ENCODE measurements around the gene MKS1.

Gene MKS1

DNA sequence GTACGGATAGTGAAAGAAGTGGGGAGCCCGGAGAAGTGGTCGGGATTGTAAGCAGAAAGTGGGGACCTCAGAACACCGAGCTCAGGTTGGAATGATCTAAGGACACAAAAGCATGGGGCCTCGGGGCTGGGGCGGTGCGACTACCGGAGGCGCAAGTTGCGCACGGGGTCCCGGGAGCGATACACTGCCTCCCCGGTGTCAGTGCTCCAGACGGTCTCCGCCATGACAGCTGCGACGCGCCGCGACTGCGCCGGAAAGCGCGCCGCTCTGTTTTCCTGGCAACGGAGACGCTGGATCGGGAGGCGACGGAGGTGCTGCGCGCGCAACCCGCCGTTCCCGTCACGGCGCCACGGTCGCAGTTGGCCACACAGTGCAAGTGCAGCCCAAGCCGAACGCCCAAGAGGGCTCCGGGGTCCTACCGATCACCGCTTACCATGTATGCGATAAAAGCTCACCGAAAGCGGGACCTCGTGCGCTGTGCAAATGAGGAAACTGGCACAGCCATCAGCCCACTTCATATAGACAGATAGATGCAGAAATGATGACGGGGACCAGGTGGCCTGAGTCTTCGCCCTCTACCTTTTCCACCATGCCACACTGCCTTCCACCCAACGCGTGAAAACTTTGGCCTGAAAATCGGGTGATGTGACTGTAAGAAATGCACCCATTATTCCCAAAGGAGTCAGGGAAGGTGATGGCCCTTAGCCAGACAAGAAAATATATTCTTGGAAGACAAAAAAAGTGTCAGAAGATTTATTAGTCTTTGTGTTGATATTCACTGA, at the start of gene MKS1:
TSS of gene MKS1 (minus strand) at position 249 of the 782 bp plus-strand sequence. CDS start at position 224, 25 bp downstream.
- DNase-seq, result peak; percentile 94 to 95 (median 94)

GRCh38 chr17:58268326-58268725, 49.3 kb upstream of the MKS1 start:
- no peak for DNase-seq

DNA sequence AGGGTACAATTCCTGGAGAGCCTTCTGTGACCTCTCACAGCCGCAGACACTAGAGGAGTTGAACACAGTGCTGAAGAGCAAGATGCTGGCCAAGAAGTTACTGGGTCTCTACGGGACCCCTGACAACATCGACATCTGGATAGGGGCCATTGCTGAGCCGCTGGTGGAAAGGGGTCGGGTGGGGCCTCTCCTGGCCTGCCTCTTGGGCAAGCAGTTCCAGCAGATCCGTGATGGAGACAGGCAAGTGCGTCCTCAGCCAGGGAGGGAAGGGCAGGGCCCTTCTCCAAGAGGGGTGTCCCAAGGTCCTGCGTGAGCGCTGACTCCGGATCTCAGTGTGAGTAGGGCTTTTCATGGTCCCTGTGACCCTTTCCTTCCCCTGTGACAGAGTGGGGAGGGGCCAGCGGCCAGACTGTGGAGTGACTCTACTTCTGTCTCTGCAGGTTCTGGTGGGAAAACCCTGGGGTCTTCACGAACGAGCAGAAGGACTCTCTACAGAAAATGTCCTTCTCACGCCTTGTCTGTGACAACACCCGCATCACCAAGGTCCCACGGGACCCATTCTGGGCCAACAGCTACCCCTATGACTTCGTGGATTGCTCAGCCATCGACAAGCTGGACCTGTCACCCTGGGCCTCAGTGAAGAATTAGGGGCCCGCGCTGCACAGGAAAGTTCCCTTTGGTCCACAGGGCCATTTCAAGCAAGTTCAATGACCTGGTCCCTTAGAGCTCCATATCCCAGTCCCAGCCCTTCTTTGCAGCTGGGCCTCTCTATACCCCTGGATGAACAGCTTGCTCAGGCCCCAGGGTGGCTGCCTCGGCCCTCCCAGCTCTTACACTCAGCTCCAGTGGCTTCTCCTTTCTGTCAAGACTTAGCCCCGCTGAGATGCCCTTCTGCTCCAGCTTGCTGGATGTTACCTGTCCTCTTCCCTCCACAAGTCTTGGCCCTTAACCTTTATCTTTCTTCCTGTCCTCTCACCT, 48.6 kb upstream of the MKS1 start:
- no peak for DNase-seq

- DNase-seq, result no peak
Measured at GRCh38 chr17:58265902-58266875, 47.1 kb upstream of the MKS1 start.

GRCh38 chr17:58265271-58265670, 46.2 kb upstream of the MKS1 start:
- no peak for DNase-seq

- DNase-seq, result no peak
Measured at GRCh38 chr17:58264407-58265103, 45.5 kb upstream of the MKS1 start.

- peak in 1 of 3 experiments; percentile 37 for DNase-seq
Measured at GRCh38 chr17:58263773-58264172, 44.7 kb upstream of the MKS1 start.

DNA sequence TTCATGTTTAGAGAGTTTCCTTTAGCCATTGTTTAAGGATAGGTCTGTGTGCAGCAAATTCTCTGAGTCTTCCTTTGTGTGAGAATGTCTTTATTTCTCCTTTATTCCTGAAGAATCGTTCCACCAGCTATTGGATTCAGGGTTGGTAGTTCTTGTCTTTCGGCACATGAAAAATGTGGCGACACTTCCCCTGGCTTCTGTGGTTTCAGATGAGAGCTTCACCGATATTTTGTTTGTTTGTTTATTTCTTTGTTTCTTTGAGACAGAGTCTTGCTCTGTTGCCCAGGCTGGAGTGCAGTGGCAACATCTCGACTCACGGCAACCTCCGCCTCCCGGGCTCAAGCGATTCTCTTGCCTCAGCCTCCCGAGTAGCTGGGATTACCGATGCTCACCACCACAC, 43.1 kb upstream of the MKS1 start:
- DNase-seq, result no peak

DNA sequence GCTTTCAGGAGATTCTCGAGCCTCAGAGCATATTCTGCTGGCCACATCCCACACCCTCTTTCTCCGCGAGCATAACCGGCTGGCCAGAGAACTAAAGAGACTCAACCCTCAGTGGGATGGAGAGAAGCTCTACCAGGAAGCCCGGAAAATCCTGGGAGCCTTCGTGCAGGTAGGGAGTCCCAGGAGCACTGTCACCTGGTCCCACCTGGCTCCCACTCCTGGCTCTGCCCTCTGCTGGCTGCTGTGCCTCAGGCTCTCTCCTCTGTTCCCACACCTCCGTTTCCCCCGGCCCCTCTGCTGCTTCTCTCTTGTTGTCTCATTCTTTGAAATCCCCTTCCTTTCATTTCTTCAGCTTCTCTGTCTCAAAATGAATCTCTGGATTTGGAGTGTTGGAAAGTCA, 35.7 kb upstream of the MKS1 start:
- no peak for DNase-seq

DNA sequence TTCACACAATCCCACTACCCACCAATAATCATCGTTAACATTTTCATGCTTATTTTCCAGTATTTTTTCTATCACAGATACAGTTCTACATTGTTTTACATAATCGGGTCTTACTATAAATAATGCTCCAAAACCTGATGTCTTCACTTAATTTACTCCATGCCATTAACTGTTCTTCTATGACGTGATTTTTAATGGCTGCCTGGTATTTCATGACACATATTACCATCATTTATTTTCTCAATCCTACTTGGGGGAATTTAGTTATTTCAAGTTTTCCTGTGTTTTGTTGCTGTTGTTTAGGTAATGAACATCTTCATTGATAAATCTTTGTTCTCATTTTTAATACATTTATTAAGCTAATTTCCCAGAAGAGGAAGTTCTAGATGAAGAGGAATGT, 34.0 kb upstream of the MKS1 start:
- no peak for DNase-seq

- no peak for DNase-seq
Measured at GRCh38 chr17:58252141-58252540, 33.1 kb upstream of the MKS1 start.

DNA sequence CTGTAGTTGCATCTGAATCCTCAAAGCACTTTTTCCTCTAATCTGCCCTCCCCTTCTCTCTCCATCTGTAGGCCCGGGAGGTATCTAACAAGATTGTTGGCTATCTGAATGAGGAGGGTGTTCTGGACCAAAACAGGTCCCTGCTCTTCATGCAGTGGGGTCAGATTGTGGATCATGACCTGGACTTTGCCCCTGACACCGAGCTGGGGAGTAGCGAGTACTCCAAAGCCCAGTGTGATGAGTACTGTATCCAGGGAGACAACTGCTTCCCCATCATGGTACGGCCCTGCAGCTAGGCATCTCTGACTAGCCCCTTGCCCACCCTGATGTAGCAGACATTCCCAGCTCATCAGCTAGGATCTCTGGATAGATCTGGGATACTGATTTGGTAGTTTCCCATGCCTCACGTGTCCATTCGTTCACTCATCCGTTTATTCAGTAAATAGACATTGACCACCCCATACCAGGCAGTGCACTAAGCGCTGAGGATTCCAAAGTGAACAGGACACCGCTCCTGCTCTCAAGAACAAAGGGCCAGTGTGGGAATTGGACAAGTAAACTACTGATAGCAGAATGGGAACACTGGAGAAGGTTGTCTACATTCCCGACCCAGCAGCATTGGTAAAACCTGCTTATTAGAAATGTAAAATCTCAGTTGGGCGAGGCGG, 31.4 kb upstream of the MKS1 start:
- peak in 1 of 3 experiments; percentile 34 for DNase-seq

GRCh38 chr17:58249270-58250133, 30.4 kb upstream of the MKS1 start:
- DNase-seq, result peak; percentile 48 to 92 (median 90)

GRCh38 chr17:58248955-58249269, 29.9 kb upstream of the MKS1 start:
- no peak for DNase-seq

GRCh38 chr17:58247511-58248363, 28.7 kb upstream of the MKS1 start:
- DNase-seq, result no peak

- DNase-seq, result no peak
Measured at GRCh38 chr17:58246781-58247180, 27.7 kb upstream of the MKS1 start.

- no peak for DNase-seq
Measured at GRCh38 chr17:58246104-58246740, 27.2 kb upstream of the MKS1 start.

DNA sequence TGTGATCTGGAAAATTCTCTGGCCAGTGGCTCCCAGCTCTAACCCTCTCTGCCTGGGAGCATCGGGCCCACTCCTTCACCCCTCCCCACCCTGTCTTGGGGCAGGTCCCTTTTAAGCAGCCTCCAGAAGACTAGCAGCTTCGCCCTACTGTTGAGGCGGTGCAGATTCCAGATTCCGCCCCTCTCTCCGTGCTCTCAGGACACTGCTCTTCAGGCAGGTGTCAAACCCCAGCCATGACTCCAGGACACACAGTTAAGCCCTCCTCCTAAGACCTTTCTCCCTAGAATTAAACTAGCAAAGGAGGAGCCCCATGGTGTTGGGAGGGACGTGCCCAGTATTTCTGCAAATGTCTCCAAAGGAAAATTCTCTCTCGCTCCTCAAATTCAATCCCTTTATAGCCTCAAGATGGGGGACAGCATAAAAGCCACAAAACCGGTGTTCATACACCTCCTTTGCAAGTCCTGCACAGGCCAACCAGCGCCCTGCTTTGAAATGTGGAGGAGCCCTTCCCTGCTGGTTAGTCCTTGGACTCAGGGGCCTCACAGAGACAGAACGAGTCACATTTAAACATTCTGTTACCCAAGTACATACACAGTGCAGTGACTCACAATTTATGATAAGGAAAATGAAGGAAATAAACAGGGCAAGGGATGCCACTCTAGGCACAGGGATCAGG, 26.5 kb upstream of the MKS1 start:
- no peak for DNase-seq
